SK-N-MC (cell line): ENCODE results near the gene SERPINH1.

Experiments
- EZH2 ChIP-seq: fragments of 200-600 bp; sonication (generic); IDR thresholded peaks from one replicate; pipeline ENCODE4 v1.6.1; 2017; ENCODE audit warnings: antibody characterized with exemption
- FOXP2 ChIP-seq: optimal IDR thresholded peaks from 2 replicates; pipeline ENCODE3; 2011; ENCODE audit warnings: mild to moderate bottlenecking, moderate library complexity; ENCODE audit not compliant: insufficient read depth; ENCODE audit errors: extremely low read length, control extremely low read depth
- POLR2AphosphoS5 ChIP-seq: IDR thresholded peaks from 2 replicates; pipeline ENCODE4 v1.6.1; 2012; ENCODE audit warnings: mild to moderate bottlenecking, low read depth, low read length, borderline replicate concordance

DNA sequence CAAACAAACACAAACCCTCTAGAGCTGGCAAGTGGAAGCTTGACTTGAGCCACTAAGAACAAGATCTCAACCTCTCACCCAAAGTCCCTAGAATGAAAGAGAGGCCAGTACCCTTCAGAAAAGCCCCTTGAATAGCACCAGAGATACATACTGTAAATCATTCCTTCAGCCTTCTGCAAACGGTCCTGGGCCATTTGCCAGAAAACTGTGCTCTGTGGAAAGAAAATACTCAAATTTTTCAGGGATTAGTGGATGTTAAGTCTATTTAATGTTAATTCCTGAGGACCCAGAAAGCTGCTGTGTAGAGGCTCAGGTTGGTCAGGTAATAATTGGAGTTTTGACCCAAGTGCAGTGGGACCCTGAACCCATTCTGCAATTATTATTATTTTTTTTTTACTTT is 16.9 kb downstream of the SERPINH1 start:
- no peak for TF ChIP-seq POLR2AphosphoS5
- TF ChIP-seq EZH2, result no peak
- no peak for TF ChIP-seq FOXP2
